Mesendoderm (in vitro differentiated cells): ENCODE results near the gene CHRNA5.

ENCODE experiments used
- DNase-seq: peaks from one replicate; pipeline ENCODE4 v3.0.0; 2013
- H2AK5ac ChIP-seq: 2 replicates; pipeline ENCODE4 v1.6.1; 2013; ENCODE audit warnings: low read length, inconsistent platforms
- H2BK120ac ChIP-seq: 2 replicates; pipeline ENCODE4 v1.6.1; 2013; ENCODE audit warnings: low read depth, mild to moderate bottlenecking, low read length, moderate library complexity, mixed read lengths
- H2BK15ac ChIP-seq: replicated peaks from 2 replicates; pipeline ENCODE4 v1.6.1; 2013; ENCODE audit warnings: low read depth, mild to moderate bottlenecking, moderate library complexity
- H2BK5ac ChIP-seq: 2 replicates; pipeline ENCODE4 v1.6.1; 2013; ENCODE audit warnings: low read length, inconsistent platforms
- H3K18ac ChIP-seq: 2 replicates; pipeline ENCODE4 v1.6.1; 2013; ENCODE audit warnings: mild to moderate bottlenecking, low read length, mixed read lengths
- H3K23ac ChIP-seq: one replicate; pipeline ENCODE4 v1.6.1; 2013; ENCODE audit warnings: low read length
- H3K27ac ChIP-seq: 2 replicates; pipeline ENCODE4 v1.5.1; 2013; ENCODE audit warnings: low read depth, mild to moderate bottlenecking, inconsistent platforms, low read length, moderate library complexity
- H3K27me3 ChIP-seq: 2 replicates; pipeline ENCODE4 v1.6.1; 2013; ENCODE audit warnings: low read length, control low read depth, mild to moderate bottlenecking, inconsistent platforms; ENCODE audit not compliant: insufficient read depth, poor library complexity
- H3K36me3 ChIP-seq: 2 replicates; pipeline ENCODE4 v1.6.1; 2013; ENCODE audit warnings: low read length, inconsistent platforms; ENCODE audit not compliant: control insufficient read depth, insufficient read depth
- H3K4ac ChIP-seq: one replicate; pipeline ENCODE4 v1.6.1; 2013; ENCODE audit warnings: low read depth, mild to moderate bottlenecking, low read length, moderate library complexity
- H3K4me1 ChIP-seq: 2 replicates; pipeline ENCODE4 v1.6.1; 2013; ENCODE audit warnings: low read depth, low read length, inconsistent platforms; ENCODE audit not compliant: control insufficient read depth
- H3K4me2 ChIP-seq: 2 replicates; pipeline ENCODE4 v1.6.1; 2013; ENCODE audit warnings: low read length
- H3K4me3 ChIP-seq: 2 replicates; pipeline ENCODE4 v1.5.1; 2013; ENCODE audit warnings: mild to moderate bottlenecking, low read length
- H3K56ac ChIP-seq: one replicate; pipeline ENCODE4 v1.6.1; 2013; ENCODE audit warnings: low read length
- H3K79me1 ChIP-seq: 2 replicates; pipeline ENCODE4 v1.6.1; 2013; ENCODE audit warnings: low read length, inconsistent platforms
- H3K79me2 ChIP-seq: 2 replicates; pipeline ENCODE4 v1.6.1; 2013; ENCODE audit warnings: mild to moderate bottlenecking, low read length; ENCODE audit not compliant: control insufficient read depth, insufficient read depth
- H3K9ac ChIP-seq: 2 replicates; pipeline ENCODE4 v1.6.1; 2013; ENCODE audit warnings: low read length, inconsistent platforms
- H4K5ac ChIP-seq: one replicate; pipeline ENCODE4 v1.6.1; 2013; ENCODE audit warnings: low read length
- H4K8ac ChIP-seq: one replicate; pipeline ENCODE4 v1.6.1; 2013; ENCODE audit warnings: low read depth, mild to moderate bottlenecking, control low read depth, low read length, moderate library complexity
- WGBS: extraction: QIAGEN DNeasy Blood & Tissue Kit; methylation state at CpG from one replicate; pipeline ENCODE4 v1.1.7; 2013; ENCODE audit warnings: low lambda C conversion rate, missing lambda C conversion rate; ENCODE audit not compliant: insufficient coverage; ENCODE audit errors: extremely low coverage; 5-methylcytosine and 5-hydroxymethylcytosine counted together

CHRNA5 gene

GRCh38 chr15:78567531-78567930 is 2.2 kb downstream of the CHRNA5 start:
- no peak for DNase-seq
- WGBS, result no CpG with 5 or more reads among the region's 4 CpGs
- H3K9ac ChIP-seq, result no peak overlapping the region

GRCh38 chr15:78570710-78571109 is 5.4 kb downstream of the CHRNA5 start:
- WGBS, result no CpG with 5 or more reads among the region's 2 CpGs
- Histone ChIP-seq H3K4me1 (no peaks in the 10 kb centered on the region), H3K79me2 (no peaks in the 10 kb centered on the region)

More at GRCh38 chr15:78567531-78567930, 2.2 kb downstream of the CHRNA5 start:
- Histone ChIP-seq H3K23ac (no peak overlapping the region), H3K79me1 (no peaks in the 10 kb centered on the region), H3K27ac (no peak overlapping the region), H2BK5ac (no peak overlapping the region), H3K56ac (no peak overlapping the region), H3K27me3 (no peaks in the 10 kb centered on the region), H2BK120ac (no peak overlapping the region), H3K18ac (no peak overlapping the region), H3K36me3 (no peaks in the 10 kb centered on the region), H2AK5ac (no peak overlapping the region), H3K4me2 (no peak overlapping the region), H3K4me3 (no peak overlapping the region), H3K4ac (no peak overlapping the region), H2BK15ac (no peak overlapping the region), H4K5ac (no peak overlapping the region), H3K4me1 (no peaks in the 10 kb centered on the region), H3K79me2 (no peaks in the 10 kb centered on the region), H4K8ac (no peak overlapping the region)

DNA sequence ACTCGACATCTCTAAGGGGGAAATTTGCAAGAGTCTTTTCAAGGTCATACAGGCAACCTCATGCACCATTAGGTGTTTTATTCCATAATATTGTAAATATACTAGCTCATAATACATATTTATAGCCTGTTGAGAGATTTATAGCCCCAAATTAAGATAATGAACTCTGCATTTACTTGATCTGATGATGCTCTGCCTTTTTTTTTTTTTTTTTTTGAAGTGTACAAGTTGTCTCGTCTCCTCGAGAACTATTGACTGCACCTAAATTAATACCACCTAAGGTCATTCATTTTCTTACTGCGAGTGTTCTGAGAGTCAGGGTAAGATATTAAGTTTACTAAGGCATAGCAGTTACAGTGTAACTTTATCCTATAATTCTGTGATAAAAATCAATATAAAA is 6.1 kb downstream of the CHRNA5 start:
- no peaks in the 10 kb centered on the region for H3K27me3 ChIP-seq
- H3K79me2 ChIP-seq, result no peaks in the 10 kb centered on the region
- H3K18ac ChIP-seq, result no peak overlapping the region
- no peak overlapping the region for H2BK120ac ChIP-seq
- WGBS, result no CpG with 5 or more reads among the region's 4 CpGs
- H3K56ac ChIP-seq, result no peak overlapping the region
- no peak overlapping the region for H3K4ac ChIP-seq
- H3K79me1 ChIP-seq, result no peaks in the 10 kb centered on the region
- no peak overlapping the region for H3K4me3 ChIP-seq
- H3K23ac ChIP-seq, result no peak overlapping the region
- no peak overlapping the region for H4K8ac ChIP-seq
- no peak for DNase-seq
- H3K36me3 ChIP-seq, result no peaks in the 10 kb centered on the region
- no peak overlapping the region for H3K27ac ChIP-seq
- H2BK5ac ChIP-seq, result no peak overlapping the region
- H2BK15ac ChIP-seq, result no peak overlapping the region
- no peak overlapping the region for H3K4me2 ChIP-seq
- H4K5ac ChIP-seq, result no peak overlapping the region
- no peak overlapping the region for H2AK5ac ChIP-seq
- H3K4me1 ChIP-seq, result no peaks in the 10 kb centered on the region
- H3K9ac ChIP-seq, result no peak overlapping the region

More at GRCh38 chr15:78570710-78571109, 5.4 kb downstream of the CHRNA5 start:
- no peak overlapping the region for H2BK15ac ChIP-seq
- no peak overlapping the region for H2BK5ac ChIP-seq
- H3K9ac ChIP-seq, result no peak overlapping the region
- no peak overlapping the region for H3K4me3 ChIP-seq
- no peak overlapping the region for H2AK5ac ChIP-seq
- H4K8ac ChIP-seq, result no peak overlapping the region
- no peak overlapping the region for H3K23ac ChIP-seq
- H3K56ac ChIP-seq, result no peak overlapping the region
- H4K5ac ChIP-seq, result no peak overlapping the region
- peak; percentile 50 for DNase-seq
- no peak overlapping the region for H3K18ac ChIP-seq
- no peak overlapping the region for H2BK120ac ChIP-seq
- H3K4me2 ChIP-seq, result no peak overlapping the region
- no peaks in the 10 kb centered on the region for H3K36me3 ChIP-seq
- no peaks in the 10 kb centered on the region for H3K79me1 ChIP-seq
- H3K27ac ChIP-seq, result no peak overlapping the region
- no peaks in the 10 kb centered on the region for H3K27me3 ChIP-seq
- no peak overlapping the region for H3K4ac ChIP-seq

DNA sequence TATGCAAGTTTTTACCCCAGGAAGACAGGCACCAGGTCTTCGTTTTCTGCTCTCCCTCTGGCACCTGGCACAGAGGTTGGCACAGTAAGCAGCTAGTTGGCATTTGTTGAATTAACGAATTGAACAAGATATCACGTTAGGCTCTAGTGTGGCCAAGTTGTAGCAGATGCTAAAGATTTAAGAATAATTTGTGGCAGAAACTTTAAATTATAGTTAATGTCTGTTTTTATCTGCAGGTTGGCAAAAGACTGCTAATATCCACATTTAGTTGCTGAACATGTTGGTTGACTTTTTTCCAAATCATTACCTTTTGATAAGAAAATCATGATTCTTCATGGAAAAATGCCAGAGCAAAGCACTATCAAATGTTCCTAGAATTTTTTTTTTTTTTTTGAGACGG is 8.1 kb downstream of the CHRNA5 start:
- no peak overlapping the region for H3K4me3 ChIP-seq
- H4K8ac ChIP-seq, result no peak overlapping the region
- no peaks in the 10 kb centered on the region for H3K27me3 ChIP-seq
- no peak overlapping the region for H2BK5ac ChIP-seq
- no peak overlapping the region for H3K56ac ChIP-seq
- H3K4ac ChIP-seq, result no peak overlapping the region
- DNase-seq, result no peak
- no peak overlapping the region for H2BK15ac ChIP-seq
- H3K79me2 ChIP-seq, result no peaks in the 10 kb centered on the region
- no peaks in the 10 kb centered on the region for H3K4me1 ChIP-seq
- H3K79me1 ChIP-seq, result no peaks in the 10 kb centered on the region
- no peak overlapping the region for H4K5ac ChIP-seq
- H3K36me3 ChIP-seq, result no peaks in the 10 kb centered on the region
- H3K23ac ChIP-seq, result no peak overlapping the region
- no peak overlapping the region for H3K18ac ChIP-seq
- no peak overlapping the region for H3K4me2 ChIP-seq
- no peak overlapping the region for H3K27ac ChIP-seq
- H2AK5ac ChIP-seq, result no peak overlapping the region
- H3K9ac ChIP-seq, result no peak overlapping the region
- WGBS, result no CpG with 5 or more reads among the region's 4 CpGs
- H2BK120ac ChIP-seq, result no peak overlapping the region

- no peak overlapping the region for H2BK120ac ChIP-seq
- H4K8ac ChIP-seq, result no peak overlapping the region
- H4K5ac ChIP-seq, result no peak overlapping the region
- no peaks in the 10 kb centered on the region for H3K4me1 ChIP-seq
- no peaks in the 10 kb centered on the region for H3K27me3 ChIP-seq
- H3K79me2 ChIP-seq, result no peaks in the 10 kb centered on the region
- H2BK5ac ChIP-seq, result no peak overlapping the region
- no CpG with 5 or more reads among the region's 1 CpG for WGBS
- no peak for DNase-seq
- H2AK5ac ChIP-seq, result no peak overlapping the region
- H3K18ac ChIP-seq, result no peak overlapping the region
- H2BK15ac ChIP-seq, result no peak overlapping the region
- no peak overlapping the region for H3K9ac ChIP-seq
- H3K56ac ChIP-seq, result no peak overlapping the region
- no peak overlapping the region for H3K4me3 ChIP-seq
- H3K4me2 ChIP-seq, result no peak overlapping the region
- H3K79me1 ChIP-seq, result no peaks in the 10 kb centered on the region
- H3K23ac ChIP-seq, result no peak overlapping the region
- no peak overlapping the region for H3K27ac ChIP-seq
- no peaks in the 10 kb centered on the region for H3K36me3 ChIP-seq
- no peak overlapping the region for H3K4ac ChIP-seq
Measured at GRCh38 chr15:78574944-78575343, 9.6 kb downstream of the CHRNA5 start.

- Histone ChIP-seq H3K4me1 (no peaks in the 10 kb centered on the region), H3K27ac (no peak overlapping the region), H3K4ac (no peak overlapping the region), H3K4me2 (no peak overlapping the region), H4K5ac (no peak overlapping the region), H3K18ac (no peak overlapping the region), H2BK5ac (no peak overlapping the region), H3K36me3 (no peaks in the 10 kb centered on the region), H3K79me1 (no peaks in the 10 kb centered on the region), H2BK15ac (no peak overlapping the region), H3K9ac (no peak overlapping the region), H3K23ac (no peak overlapping the region), H3K79me2 (no peaks in the 10 kb centered on the region), H3K56ac (no peak overlapping the region), H2AK5ac (no peak overlapping the region), H3K27me3 (no peaks in the 10 kb centered on the region), H2BK120ac (no peak overlapping the region), H4K8ac (no peak overlapping the region), H3K4me3 (no peak overlapping the region)
- no CpG with 5 or more reads among the region's 1 CpG for WGBS
- DNase-seq, result no peak
Measured at GRCh38 chr15:78597583-78597982, 32.3 kb downstream of the CHRNA5 start.
